ENCODE measurements around the gene CCDC24. TPM values are rescaled to one million over a fixed set of nuclear protein-coding genes. Genes with fewer than 3 reads are reported as not detected.

The CCDC24 gene
- total RNA-seq, 2 donors from 2014 or later: 6.7 to 21.1 TPM

DNA sequence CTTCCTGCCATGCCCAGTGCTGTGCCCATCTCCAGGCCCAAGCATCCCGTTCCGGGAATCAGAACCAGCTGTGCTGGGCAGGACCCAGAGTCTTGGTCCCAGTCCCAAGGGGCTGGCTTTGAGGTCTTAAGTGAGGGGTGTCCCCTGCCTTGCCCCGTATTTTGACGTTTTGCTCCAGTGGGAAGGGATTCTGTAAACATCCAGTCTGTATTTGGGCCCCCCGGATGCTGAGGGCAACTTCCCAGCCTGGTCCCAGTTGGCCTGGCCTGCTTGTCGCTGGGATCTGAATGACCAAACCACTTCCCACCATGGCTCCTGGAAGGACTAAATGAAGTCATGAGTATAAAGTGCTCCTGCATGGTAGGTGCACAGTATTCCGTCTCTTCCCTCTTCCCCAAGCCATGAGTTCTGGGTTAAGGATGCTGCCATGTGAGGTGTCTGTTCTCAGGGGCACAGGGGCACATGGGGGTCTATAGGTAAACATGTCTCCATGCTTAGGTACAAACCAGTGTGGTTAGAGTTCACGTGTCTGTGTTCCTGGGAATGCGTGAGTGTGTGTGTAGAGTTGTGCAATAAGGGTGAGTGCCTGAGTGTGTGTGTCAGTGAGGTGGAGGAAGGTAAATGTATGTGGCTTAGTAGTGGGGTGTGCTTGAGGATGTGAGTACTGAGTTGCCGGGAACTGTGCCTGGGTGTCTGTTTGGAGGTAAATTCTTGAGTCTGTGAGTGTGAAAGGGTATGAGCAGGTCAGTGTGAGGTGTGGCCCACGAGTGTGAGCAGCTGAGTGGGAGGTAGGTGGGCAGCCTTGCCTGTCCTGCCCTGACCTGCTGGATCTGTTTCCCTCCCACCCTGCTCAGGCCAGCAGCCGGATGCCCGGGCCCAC lies 10.9 kb upstream of the CCDC24 start:
- Histone ChIP-seq H3K27me3 (no peaks in the 10 kb centered on the region), H3K9me3 (no peaks in the 10 kb centered on the region), H3K36me3 (replicated peaks in 1 of 2; ENCODE audit: insufficient read depth in 1 of 2, low read depth in 2 of 2) (peaks cover 0 to 6% of the 10 kb centered on the region in 2 donors), H3K4me3 (peak overlapping the region in 1 of 2 donors; percentile 52), H3K27ac (peak overlapping the region; percentile 73 to 83 (median 77)), H3K4me1 (peaks cover 52% of the 10 kb centered on the region)
- WGBS, 2 donors: 29 to 39% methylated on average over 6 to 13 of the region's 13 CpGs
- DNase-seq (no peak), ATAC-seq (no peak)
- intact Hi-C loops (cut with DNase I): no loop called here
- no peak for TF ChIP-seq POLR2A (IDR thresholded peaks at IDR 0.05)
- TF ChIP-seq, protein P1, sequence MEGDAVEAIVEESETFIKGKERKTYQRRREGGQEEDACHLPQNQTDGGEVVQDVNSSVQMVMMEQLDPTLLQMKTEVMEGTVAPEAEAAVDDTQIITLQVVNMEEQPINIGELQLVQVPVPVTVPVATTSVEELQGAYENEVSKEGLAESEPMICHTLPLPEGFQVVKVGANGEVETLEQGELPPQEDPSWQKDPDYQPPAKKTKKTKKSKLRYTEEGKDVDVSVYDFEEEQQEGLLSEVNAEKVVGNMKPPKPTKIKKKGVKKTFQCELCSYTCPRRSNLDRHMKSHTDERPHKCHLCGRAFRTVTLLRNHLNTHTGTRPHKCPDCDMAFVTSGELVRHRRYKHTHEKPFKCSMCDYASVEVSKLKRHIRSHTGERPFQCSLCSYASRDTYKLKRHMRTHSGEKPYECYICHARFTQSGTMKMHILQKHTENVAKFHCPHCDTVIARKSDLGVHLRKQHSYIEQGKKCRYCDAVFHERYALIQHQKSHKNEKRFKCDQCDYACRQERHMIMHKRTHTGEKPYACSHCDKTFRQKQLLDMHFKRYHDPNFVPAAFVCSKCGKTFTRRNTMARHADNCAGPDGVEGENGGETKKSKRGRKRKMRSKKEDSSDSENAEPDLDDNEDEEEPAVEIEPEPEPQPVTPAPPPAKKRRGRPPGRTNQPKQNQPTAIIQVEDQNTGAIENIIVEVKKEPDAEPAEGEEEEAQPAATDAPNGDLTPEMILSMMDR (IDR thresholded peaks at IDR 0.05): no peak

- no peak overlapping the region for H3K4me3 ChIP-seq
- ATAC-seq (peak; percentile 6), DNase-seq (peak; percentile 50 to 70 (median 64))
Measured at GRCh38 chr1:43981135-43981491, 10.3 kb upstream of the CCDC24 start.

GRCh38 chr1:43981636-43982035 lies 9.8 kb upstream of the CCDC24 start:
- Histone ChIP-seq H3K27ac (peak overlapping the region in 1 of 4 donors; percentile 76), H3K4me1 (peaks cover 40% of the 10 kb centered on the region), H3K27me3 (no peaks in the 10 kb centered on the region), H3K9me3 (no peaks in the 10 kb centered on the region), H3K4me3 (no peak overlapping the region), H3K36me3 (replicated peaks in 1 of 2; ENCODE audit: insufficient read depth in 1 of 2, low read depth in 2 of 2) (peaks cover 0 to 6% of the 10 kb centered on the region in 2 donors)
- TF ChIP-seq, protein P1 (IDR thresholded peaks at IDR 0.05): no peak
- TF ChIP-seq POLR2A (IDR thresholded peaks at IDR 0.05): no peak
- DNase-seq (no peak), ATAC-seq (no peak)
- WGBS, 2 donors: 87 to 93% methylated on average over 10 to 15 of the region's 20 CpGs
- intact Hi-C loops (cut with DNase I): no loop called here

More at GRCh38 chr1:43981135-43981491, 10.3 kb upstream of the CCDC24 start:
- Histone ChIP-seq H3K27ac (peak overlapping the region in 3 of 4 donors; percentile 73 to 78 (median 76)), H3K36me3 (replicated peaks in 1 of 2; ENCODE audit: insufficient read depth in 1 of 2, low read depth in 2 of 2) (peaks cover 0 to 6% of the 10 kb centered on the region in 2 donors), H3K4me1 (peaks cover 46% of the 10 kb centered on the region), H3K9me3 (no peaks in the 10 kb centered on the region), H3K27me3 (no peaks in the 10 kb centered on the region)
- WGBS, 2 donors: 46% methylated on average over 20 of the region's 20 CpGs; no CpG with 5 or more reads in 1 of the 2 donors
- intact Hi-C loops (cut with DNase I): no loop called here
- TF ChIP-seq POLR2A (IDR thresholded peaks at IDR 0.05): peak; percentile 35 to 46 (median 41)
- TF ChIP-seq, protein P1 (IDR thresholded peaks at IDR 0.05): no peak

- WGBS, 2 donors: 83 to 85% methylated on average over 8 of the region's 8 CpGs
- DNase-seq (no peak), ATAC-seq (no peak)
- peaks cover 0 to 2% of the 10 kb centered on the region in 2 donors for H3K36me3 ChIP-seq (replicated peaks in 1 of 2; ENCODE audit: insufficient read depth in 1 of 2, low read depth in 2 of 2)
- H3K27ac ChIP-seq: no peak overlapping the region
- H3K4me3 ChIP-seq: no peak overlapping the region
- no peaks in the 10 kb centered on the region for H3K9me3 ChIP-seq
- H3K4me1 ChIP-seq: peaks cover 34% of the 10 kb centered on the region
- intact Hi-C loops (cut with DNase I): no loop called here
- no peaks in the 10 kb centered on the region for H3K27me3 ChIP-seq
- no peak for TF ChIP-seq POLR2A (IDR thresholded peaks at IDR 0.05)
- TF ChIP-seq, protein P1 (IDR thresholded peaks at IDR 0.05): no peak
Measured at GRCh38 chr1:43982241-43982640, 9.2 kb upstream of the CCDC24 start.
